GM21447 (cell line): Measurements from ENCODE around the gene DNAJB12.
A peak's percentile ranks its signal among the peaks of the same experiment; 100 is the strongest.
"Not testable (repeated sequence)": the region's sequence is repeated elsewhere in the genome, so short reads cannot be mapped to it uniquely, and the experiment has no call there.

ENCODE experiments used
- ATAC-seq: cut with Tn5 transposase; IDR thresholded peaks from one replicate; pipeline ENCODE4 v1.9.1; 2021; ENCODE audit not compliant: unreplicated experiment

The DNAJB12 gene

GRCh38 chr10:72297281-72297804, 57.4 kb downstream of the DNAJB12 start:
- ATAC-seq: peak; percentile 61

- ATAC-seq: not testable (repeated sequence)
Observed at GRCh38 chr10:72296829-72297280, 57.9 kb downstream of the DNAJB12 start.

- no peak for ATAC-seq
Observed at GRCh38 chr10:72295330-72295910, 59.3 kb downstream of the DNAJB12 start.

- ATAC-seq: no peak
Observed at GRCh38 chr10:72292223-72292691, 62.5 kb downstream of the DNAJB12 start.

- no peak for ATAC-seq
Observed at GRCh38 chr10:72291019-72291532, 63.6 kb downstream of the DNAJB12 start.

- no peak for ATAC-seq
Observed at GRCh38 chr10:72285972-72286521, 68.7 kb downstream of the DNAJB12 start.

GRCh38 chr10:72283131-72283530, 71.6 kb downstream of the DNAJB12 start:
- ATAC-seq: no peak
